NCI-H2171 (cell line): Measurements from ENCODE around the gene CLDN16.

Experiments
- DNase-seq: peaks from one replicate; lab custom pipeline; 2025; lab: John Stamatoyannopoulos, UW

The CLDN16 gene

DNA sequence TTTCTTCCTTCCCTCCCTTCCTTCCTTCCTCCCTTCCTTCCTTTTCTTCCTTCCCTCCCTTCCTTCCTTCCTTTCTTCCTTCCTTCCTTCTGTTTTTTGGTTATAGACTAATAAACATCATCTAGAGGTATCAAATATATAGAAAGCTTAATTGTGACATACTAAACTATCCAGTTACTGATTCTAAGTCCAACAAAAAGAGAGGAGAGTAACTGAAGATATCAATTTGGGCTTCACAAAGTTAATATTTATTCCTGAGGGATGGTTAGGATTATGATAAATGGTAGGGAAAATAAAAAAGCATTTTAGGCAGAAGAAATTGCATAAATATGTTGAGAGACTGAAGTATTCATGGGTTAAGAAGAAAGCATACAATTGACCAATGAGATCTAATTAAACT is 7.8 kb upstream of the CLDN16 start:
- no peak for DNase-seq

DNA sequence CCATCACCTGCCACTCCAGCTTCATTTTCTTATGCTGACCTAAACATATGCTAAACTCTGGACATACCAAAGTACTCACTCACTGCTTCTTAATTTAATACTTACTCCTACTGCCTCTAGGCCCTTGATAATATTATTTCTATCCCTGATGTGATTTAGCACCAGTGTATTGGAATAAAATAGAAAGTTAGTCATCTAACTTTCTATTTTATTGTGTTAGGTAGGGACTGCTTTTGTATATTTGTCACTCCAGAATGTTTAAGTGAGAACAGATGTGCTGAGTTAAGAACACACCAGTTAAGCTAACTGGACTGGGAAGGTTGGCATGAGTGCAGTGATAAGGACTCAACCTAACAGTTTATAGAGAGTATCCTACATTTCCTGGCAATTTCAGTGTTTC is 6.5 kb upstream of the CLDN16 start:
- DNase-seq, result no peak

DNA sequence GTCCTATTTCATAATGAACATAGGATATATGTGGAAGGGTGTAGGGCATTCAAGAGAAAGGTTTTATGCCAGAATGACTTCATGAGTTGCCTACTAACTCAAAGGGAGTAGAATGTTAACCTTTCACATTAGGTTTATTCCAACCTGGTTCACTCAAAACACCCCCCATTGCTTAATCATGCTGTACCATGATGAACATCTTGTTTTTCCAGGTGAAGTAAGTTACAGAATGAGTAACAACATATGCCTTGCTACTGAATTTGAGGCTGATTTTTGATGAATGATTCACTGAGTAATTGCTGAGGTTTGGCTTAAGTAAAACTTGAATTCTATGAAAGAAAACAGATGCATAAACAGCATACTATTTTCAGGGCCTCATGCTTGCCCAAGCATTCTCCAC is 5.9 kb upstream of the CLDN16 start:
- DNase-seq, result no peak

DNA sequence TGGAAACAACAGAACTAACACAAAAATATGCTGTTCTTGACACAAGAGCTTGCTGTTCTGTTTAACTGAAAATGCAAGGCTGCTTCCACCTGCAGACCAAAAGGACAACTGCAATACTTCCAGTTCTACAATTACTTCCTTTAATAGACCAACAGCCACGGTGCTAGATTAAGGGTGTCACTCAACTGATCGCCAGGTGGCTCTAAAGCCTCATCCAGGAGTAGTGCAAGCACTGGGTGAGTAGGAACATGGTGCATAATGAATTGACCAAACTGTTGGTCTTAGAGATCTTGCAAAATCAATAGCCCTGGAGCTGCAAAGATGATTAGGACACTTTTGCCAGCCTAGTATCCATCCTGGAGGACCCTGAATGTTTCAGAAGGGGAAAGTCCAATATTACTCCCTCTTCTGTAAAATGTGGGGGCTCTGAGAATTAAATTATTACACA is 3.6 kb upstream of the CLDN16 start:
- no peak for DNase-seq

DNA sequence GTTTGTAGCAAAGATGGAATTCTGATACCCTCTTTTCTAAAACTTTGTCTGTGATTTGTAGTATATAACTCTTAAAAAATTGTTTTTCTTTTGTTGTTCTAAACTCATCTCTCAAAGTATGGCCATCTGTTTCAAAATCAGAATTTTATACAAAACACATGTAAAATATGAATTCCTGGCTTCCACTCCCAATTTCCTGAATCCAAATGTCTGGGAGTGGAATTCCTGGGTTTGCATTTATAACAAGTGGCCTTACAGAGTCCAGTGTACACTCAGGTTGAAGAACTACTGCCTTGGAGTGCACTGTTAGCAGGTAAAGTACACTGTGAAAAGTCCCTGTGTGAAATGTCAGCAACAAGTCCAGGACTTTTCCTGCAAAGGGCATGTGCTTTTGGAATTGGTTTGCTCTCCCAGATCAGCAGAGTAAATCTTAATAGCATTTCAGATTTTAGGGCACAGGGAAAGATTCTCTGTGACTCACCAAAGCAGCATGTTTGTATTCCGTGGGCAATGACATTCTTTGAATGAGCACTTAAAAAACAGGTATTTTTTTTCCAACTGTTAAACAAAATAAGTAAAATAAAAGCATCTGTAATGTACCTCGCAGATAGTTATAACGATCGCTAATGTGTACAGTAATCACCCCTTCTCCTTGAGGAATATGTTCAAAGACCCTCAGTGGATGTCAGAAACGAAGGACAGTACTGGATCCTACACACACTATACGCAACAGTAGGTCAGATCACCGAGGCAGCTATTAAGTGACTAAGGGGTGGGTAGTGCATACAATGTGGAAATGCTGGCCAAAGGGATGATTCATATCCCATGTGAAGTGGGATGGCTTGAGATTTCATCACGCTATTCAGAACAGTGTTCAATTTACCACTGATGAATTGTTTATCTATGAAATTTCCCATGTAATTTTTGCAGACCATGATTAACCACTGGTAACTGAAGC is 2.0 kb upstream of the CLDN16 start:
- no peak for DNase-seq

DNA sequence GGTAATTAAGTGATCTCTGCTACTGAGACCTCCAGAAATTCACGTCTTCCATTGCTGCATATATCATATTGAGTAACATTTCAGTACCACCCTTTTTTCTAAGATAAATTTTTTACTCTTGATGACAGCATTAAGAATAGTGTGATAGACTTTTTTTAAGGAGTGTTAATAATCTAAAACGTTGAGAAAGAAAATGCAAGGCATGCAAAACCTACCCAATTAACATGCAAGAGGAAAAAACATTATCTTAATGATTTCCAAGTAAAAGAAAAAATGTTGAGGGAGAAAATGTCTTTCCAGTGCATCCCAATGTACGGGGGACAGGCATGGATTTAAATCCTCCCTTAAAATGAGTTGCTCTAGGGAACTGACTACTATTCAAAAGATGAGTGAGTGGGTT is 740 bp downstream of the CLDN16 start:
- no peak for DNase-seq

DNA sequence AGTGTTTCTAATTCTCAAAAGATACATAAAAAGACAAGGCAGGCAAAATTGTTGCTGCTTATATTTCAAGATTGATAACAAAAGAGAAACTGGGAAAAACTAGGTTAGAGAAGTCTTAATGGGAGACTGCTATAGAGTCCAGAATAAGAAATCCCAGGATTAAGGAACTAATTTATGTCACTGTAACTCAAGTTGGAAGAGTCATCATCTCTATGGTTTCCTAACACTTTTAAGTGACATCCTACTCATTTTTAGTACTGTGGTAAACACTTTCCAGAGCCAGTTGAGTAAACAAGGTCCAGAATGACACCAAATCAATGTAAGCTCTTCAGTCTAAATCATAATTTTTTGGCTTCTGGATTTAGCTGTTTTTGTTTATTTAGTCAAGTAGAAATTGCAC is 8.0 kb downstream of the CLDN16 start:
- DNase-seq, result no peak

DNA sequence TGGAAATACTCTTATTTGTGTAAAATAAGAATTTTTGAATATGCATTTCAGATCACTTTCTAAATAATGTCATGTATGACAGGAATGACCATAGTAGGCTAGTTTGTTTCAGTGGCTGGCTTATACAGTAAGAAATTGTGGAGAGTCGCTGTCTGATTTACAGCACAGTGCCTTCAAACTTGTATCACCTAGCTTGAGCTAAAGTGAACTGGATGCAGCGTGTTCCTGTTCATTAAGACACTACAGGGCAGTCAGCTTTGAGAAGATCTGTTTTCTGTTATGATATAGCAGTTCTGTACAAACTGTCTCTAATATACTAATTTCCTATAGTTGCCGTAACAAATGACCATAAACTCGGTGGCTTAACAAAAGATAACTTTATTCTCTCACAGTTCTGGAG is 9.9 kb downstream of the CLDN16 start:
- no peak for DNase-seq

DNA sequence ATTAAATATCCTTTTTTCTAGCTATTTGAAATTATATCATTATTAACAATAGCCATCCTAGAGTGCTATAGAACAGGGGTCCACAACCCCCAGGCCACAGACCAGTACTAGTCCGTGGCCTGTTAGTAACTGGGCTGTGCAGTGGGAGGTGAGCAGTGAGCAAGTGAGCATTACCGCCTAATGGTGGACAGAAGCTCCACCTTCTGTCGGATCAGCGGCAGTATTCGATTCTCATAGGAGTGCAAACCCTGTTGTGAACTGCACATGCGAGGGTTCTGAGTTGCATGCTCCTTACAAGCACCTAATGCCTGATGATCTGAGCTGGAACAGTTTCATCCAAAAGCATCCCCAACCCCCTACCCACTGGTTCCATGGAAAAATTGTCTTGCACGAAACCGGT is 11.7 kb downstream of the CLDN16 start:
- no peak for DNase-seq

DNA sequence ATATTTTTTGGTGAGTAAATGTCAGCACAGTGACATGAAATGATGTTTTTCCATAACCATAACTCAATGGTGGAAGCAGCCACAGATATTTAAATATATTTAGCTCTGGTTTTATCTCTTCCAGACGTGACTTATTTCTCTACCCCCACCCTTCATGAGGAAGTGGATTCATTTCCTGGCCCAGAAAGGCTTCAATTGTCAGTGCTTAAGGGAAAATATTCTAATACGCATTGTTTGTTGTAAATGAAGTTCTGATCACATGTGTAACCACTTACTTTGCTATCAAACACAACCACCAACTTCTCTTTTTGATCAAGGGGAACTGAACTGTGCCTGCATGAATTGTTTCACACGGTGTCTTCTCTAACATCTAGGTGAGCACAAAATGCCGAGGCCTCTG is 14.0 kb downstream of the CLDN16 start:
- DNase-seq, result no peak

DNA sequence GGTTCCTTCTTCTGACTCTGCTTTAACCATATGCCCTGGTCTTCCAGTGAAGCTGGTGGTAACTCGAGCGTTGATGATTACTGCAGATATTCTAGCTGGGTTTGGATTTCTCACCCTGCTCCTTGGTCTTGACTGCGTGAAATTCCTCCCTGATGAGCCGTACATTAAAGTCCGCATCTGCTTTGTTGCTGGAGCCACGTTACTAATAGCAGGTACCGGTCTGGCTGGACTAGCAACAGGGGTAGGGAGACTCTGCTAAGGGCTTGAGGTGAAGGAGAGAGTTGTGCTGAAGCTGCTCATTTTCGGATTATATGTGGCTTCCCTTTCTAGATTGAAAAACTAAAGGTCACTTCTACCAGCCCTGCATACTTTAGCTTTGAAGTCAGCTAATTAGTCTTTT is 16.8 kb downstream of the CLDN16 start:
- DNase-seq, result no peak

DNA sequence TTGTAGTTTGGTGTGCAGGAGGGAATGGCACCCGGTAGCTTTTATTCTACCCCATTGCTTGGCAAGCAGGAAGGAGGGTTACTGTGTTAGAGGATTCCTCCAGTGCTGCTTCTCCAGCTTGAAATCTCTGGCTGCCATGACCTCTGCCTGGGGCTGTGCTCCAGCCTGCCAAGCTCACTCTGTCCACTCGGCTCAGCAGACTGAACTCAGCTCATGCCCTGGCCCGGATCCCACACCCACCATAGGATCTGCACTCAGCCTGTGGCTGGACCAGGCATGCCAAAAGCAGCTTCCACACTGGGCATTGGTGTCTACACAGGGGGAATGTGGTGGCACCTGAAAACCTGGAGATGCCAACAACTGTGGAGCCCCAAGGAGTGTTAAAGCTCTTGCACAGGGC is 26.3 kb downstream of the CLDN16 start:
- DNase-seq, result no peak

DNA sequence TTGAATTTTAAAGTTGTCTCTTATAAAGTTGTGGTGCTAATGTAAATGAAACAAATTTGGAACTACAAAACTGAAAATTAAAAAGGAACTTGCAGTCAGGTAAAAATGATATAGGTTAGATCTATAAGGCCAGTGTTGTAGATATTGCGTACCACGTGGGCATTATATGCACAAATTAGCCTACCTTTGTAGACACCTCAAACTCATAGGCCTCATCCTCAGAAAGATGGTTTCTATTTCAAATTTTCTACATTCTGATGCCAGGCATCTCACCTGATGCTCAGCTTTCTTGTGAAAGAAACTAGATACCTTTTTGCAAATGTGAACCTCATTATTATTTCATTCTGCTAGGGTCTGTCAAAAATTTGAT is 36.1 kb downstream of the CLDN16 start:
- DNase-seq, result no peak

DNA sequence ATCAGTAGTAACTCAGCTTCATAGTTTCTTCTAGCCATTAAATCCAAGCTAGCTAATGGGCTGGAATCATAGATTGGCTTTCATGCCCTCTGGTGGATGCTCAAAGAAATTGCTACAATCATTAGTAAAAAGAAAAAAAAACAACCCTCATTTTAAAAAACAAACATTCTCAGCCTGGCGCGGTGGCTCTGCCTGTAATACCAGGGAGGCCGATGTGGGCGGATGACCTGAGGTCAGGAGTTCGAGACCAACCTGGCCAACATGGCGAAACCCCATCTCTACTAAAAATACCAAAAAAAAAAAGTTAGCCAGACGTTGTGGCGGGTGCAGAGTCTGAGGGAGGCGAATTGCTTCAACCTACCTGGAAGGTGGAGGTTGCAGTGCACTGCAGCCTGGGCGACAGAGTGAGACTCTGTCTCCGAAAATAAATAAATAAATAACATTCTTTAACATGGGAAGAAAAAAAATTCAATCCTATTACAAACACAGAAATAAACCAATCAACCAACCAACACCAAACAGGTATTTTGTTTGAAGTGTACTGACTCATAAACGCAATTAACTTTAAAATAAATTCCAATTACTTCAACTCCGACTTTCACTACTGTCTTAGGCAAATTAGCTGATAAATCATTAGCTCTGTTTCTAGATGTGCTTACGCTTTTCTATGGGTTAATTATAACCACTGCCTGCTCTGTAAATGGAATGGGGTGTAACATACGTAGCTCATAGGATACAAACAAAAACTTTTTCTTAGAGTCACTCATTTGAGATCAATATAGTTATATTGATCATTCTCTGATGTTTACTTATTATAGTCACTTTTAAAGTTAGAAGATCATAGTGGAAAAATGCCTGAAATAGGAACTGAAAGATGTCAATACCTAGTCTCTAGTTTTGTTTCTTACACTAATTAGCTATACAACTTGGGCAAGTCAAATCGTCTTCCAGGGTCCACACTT is 36.8 kb downstream of the CLDN16 start:
- DNase-seq, result peak; percentile 35

DNA sequence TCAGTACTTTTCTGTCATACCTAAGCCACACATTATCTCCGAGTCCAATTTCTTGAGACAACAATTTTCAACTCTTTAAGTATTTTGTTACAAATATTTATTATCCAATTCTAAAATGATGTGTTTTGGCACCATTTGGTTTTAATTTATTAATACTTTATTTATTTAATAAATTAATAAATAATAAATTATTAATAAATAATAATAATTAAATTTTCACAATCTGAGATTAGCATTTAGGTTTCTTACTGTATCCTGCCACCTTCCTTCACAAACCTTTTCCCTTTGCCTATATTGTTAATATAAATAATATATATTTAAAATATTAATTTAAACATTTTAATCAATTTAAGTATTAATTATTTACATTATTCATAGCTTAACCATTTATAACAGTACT is 37.9 kb downstream of the CLDN16 start:
- no peak for DNase-seq

DNA sequence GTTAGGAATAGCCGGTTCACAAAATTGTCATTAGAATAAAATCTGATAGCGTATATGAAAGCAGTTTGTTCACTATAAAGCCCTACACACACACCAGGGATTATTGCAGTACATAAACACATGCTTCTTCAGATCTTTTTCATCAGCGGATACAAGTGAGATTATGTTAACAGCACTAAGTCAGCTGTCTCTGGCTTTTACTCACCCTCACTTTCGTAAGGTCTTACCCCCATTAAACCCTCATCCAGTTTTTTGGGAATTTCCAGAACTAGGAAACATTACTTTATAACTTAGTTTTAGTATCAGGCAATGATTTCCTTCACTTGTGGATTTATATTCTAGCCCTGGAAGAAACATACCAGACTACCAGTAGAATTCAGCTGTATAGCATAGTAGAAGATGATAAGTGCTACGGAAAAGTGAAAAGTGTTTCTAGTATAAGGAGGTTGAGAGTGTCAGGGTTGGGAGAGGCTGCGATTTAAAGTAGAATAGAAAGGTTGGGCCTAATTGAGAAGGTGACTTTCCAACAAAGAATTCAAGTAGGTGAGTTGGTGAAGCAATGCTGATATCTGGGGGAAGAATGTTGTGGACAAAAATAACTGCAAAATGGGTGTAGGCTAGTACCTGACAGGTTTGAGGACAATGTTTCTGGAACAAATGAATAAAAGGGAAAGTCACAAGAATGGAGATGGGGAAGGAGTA is 39.0 kb downstream of the CLDN16 start:
- no peak for DNase-seq

DNA sequence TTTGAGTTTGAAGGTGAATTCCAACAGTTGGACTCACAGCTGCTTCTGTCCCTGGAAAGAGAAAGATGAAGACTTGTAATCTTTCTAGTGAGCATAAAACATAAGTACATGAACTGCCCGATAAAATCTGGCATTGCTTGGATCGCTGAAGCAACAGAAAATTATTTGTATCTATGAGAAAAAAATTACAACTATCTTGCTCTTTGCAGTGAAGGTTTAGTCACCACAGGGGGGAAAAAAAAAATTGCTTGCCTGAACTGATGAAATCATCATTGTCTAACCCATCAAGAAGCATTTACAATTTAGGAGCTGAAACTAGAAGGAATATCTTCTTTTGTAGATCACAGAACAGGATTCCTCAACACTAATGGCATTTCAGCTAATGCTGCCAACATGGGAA is 41.7 kb downstream of the CLDN16 start:
- DNase-seq, result no peak

DNA sequence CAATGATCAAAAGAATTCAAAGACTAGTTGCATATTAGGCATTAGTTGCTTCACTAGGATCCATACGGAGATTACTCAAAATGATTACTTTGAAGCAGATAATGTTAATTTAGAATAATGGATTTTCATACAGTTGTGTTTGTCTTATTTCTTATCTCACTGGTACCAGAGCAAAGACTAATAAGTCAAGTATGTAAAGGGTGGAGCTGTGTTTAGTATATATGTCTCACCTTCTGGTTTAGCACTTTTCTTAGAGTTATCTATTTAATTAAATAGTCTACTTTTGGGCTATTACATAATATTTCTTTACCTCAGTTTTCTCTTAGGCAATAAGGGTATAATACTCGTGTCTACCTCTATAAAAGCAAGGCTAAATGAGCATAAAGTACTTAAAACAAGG is 42.9 kb downstream of the CLDN16 start:
- no peak for DNase-seq

DNA sequence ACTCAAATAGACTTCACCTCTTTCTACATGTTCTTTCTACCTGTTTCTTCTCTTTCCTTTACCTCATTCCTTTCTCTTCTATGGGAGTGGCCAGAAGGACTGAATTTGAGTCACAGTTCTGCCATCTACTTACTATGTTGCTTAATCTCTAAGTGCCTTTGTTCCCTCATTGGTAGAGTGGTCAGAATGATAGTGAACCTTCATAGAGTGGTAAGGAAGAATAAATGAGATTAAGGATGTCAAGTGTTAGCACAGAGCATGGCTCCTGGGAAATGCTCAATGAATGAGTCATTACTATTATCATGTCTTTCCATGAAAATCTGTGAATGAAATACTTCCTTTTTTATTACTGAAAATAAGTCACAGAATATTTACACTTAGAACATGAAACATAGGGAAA is 44.3 kb downstream of the CLDN16 start:
- DNase-seq, result no peak

DNA sequence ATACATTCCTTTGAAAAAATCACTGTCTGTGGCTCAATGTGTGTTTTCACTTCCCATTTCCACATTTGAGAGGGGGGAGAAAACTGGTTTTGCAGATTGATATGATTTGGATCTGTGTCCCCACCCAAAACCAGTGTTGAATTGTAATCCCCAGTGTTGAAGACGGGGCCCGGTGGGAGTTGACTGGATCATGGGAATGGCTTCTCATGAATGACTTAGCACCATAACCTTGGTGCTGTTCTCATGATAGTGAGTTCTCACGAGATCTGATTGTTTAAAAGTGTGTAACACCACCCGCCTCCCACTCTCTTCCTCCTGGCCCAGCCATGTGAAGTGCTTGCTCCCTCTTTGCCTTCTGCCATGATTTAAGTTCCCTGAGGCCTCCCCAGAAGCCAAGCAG is 45.7 kb downstream of the CLDN16 start:
- DNase-seq, result no peak

DNA sequence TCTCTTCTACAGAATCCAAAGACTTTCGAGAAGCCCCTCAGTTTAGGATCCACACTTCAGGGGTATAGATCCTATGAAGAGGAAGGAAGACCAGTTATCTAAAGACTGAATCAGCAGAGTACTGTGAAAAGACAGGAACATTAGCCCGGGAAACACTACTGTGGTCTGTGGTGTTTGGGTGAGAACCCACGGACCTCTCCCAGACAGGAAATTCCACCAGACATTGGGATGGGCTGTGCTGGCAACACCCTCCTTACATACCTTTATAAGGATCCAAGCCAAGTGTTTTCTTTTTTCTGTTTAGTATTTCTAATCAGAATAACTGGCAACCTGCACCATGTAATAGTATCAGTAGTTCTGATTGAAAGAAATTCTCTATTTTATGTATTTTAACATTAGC is 47.7 kb downstream of the CLDN16 start:
- DNase-seq, result no peak

DNA sequence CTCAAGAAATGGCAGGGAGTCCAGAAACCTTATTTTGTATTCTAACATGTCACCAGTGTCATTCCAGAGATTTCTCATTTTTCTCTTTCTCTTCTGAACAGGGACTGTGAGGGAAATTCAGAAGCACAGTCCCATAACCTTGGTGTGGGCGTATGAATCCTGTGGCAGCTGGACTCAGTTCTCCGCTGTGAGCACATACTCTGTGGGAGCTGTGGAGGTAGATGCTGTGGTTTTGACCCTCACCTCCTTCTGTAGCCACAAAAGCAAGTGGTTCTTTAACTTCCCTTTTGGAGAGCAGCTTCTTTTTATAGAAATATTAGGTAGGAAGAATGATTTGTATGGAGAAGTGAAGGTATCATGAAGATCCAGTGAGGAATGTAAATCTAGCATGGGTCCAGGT is 48.4 kb downstream of the CLDN16 start:
- DNase-seq, result no peak
